H1 (cell line): Measurements from ENCODE around the gene STK11IP. TPM values are rescaled to one million over a fixed set of nuclear protein-coding genes. Genes with fewer than 3 reads are reported as not detected.

Experiments
- CTCF ChIA-PET: fragments of 300-600 bp; sonication (Branson Sonifier 250); formaldehyde crosslinking; loops from one replicate; lab custom pipeline; 2021; ENCODE audit not compliant: partially characterized antibody; lab: Charles Lee
- POLR2A ChIA-PET: fragments of 300-600 bp; sonication (Branson Sonifier 250); formaldehyde crosslinking; loops from one replicate; lab custom pipeline; 2021; ENCODE audit warnings: inconsistent platforms; ENCODE audit not compliant: partially characterized antibody; lab: Charles Lee
- DNase-seq, 2 experiments: peaks; one replicate each; pipeline versions ENCODE4 v3.0.0 to v3.0.0-alpha.2; 2010 to 2022; ENCODE audit warnings: low spot score in 2 of 2, low read depth in 1 of 2, mixed read lengths in 1 of 2
- FAIRE-seq: peaks from 2 replicates; lab custom pipeline; 2011; peaks lifted over from hg19 to GRCh38; lab: Jason Lieb, UNC
- H2AFZ ChIP-seq: 2 replicates; pipeline ENCODE4 v1.8.1; 2012; ENCODE audit warnings: low read length, inconsistent platforms
- H2AK5ac ChIP-seq: 2 replicates; pipeline ENCODE4 v1.6.1; 2013; ENCODE audit warnings: low read depth, low read length
- H2BK120ac ChIP-seq: replicated peaks from 2 replicates; pipeline ENCODE3; 2013; ENCODE audit warnings: low read depth, low read length, inconsistent platforms
- H2BK12ac ChIP-seq: 2 replicates; pipeline ENCODE4 v1.6.1; 2013; ENCODE audit warnings: low read depth, low read length
- H2BK15ac ChIP-seq: 2 replicates; pipeline ENCODE4 v1.6.1; 2013; ENCODE audit warnings: low read length
- H2BK20ac ChIP-seq: 2 replicates; pipeline ENCODE4 v1.6.1; 2013; ENCODE audit warnings: low read length
- H2BK5ac ChIP-seq: 2 replicates; pipeline ENCODE4 v1.6.1; 2013; ENCODE audit warnings: low read depth, low read length
- H3K14ac ChIP-seq: 2 replicates; pipeline ENCODE4 v1.6.1; 2013; ENCODE audit warnings: inconsistent platforms; ENCODE audit not compliant: insufficient read length
- H3K18ac ChIP-seq: 2 replicates; pipeline ENCODE4 v1.6.1; 2013; ENCODE audit warnings: low read length; ENCODE audit errors: extremely low read depth
- H3K23ac ChIP-seq: 2 replicates; pipeline ENCODE4 v1.6.1; 2013; ENCODE audit warnings: inconsistent platforms; ENCODE audit not compliant: insufficient read length
- H3K23me2 ChIP-seq: 2 replicates; pipeline ENCODE4 v1.6.1; 2013; ENCODE audit warnings: low read depth, low read length
- H3K27ac ChIP-seq: 2 replicates; pipeline ENCODE4 v1.6.1; 2011; ENCODE audit warnings: low read depth, low read length, inconsistent platforms
- H3K27me3 ChIP-seq, 4 experiments: replicated peaks in 1 of 4; 1 replicate in 1 of 4; 2 replicates in 3 of 4; pipeline versions ENCODE4 v1.6.1 to v1.8.1; 2011 to 2013; ENCODE audit warnings: low read length in 3 of 4, mild to moderate bottlenecking in 3 of 4, inconsistent platforms in 2 of 4, mixed read lengths in 2 of 4, moderate library complexity in 1 of 4; ENCODE audit not compliant: control insufficient read depth in 3 of 4, insufficient read depth in 3 of 4; ENCODE audit errors: extremely low read depth in 1 of 4
- H3K36me3 ChIP-seq, 4 experiments: 2 replicates each; pipeline versions ENCODE4 v1.6.1 to v1.8.1; 2011 to 2013; ENCODE audit warnings: mild to moderate bottlenecking in 4 of 4, low read length in 3 of 4, moderate library complexity in 2 of 4, control low read depth in 1 of 4, inconsistent platforms in 1 of 4; ENCODE audit not compliant: insufficient read depth in 4 of 4, control insufficient read depth in 2 of 4
- H3K4ac ChIP-seq: replicated peaks from 2 replicates; pipeline ENCODE3; 2013; ENCODE audit warnings: low read length, low read depth, mixed read lengths, inconsistent platforms; ENCODE audit not compliant: insufficient read length
- H3K4me1 ChIP-seq, 4 experiments: replicated peaks in 1 of 4; 1 replicate in 1 of 4; 2 replicates in 3 of 4; pipeline versions ENCODE4 v1.6.1 to v1.8.1; 2011 to 2013; ENCODE audit warnings: low read length in 3 of 4, inconsistent platforms in 2 of 4, mixed read lengths in 1 of 4; ENCODE audit not compliant: insufficient read depth in 4 of 4, control insufficient read depth in 3 of 4
- H3K4me2 ChIP-seq, 2 experiments: 2 replicates each; pipeline versions ENCODE4 v1.6.1 to v1.8.1; 2011 to 2013; ENCODE audit warnings: low read depth in 2 of 2, low read length in 2 of 2, control low read depth in 1 of 2, inconsistent platforms in 1 of 2, mild to moderate bottlenecking in 1 of 2; ENCODE audit not compliant: insufficient read depth in 1 of 2
- H3K4me3 ChIP-seq, 4 experiments: fragments of 200-600, 300-600 bp in 1 of 4; sonication (generic), shearing (Covaris generic), sonication (Bioruptor Twin) in 1 of 4; 2 replicates each; pipeline versions ENCODE4 v1.5.1 to v1.8.1; 2011 to 2016; ENCODE audit warnings: low read length in 4 of 4, low read depth in 3 of 4, control low read depth in 2 of 4, inconsistent platforms in 2 of 4, mild to moderate bottlenecking in 2 of 4, mixed read lengths in 1 of 4, moderate library complexity in 1 of 4; ENCODE audit not compliant: insufficient read depth in 2 of 4; ENCODE audit errors: extremely low read depth in 1 of 4
- H3K56ac ChIP-seq: replicated peaks from 2 replicates; pipeline ENCODE3; 2013; ENCODE audit warnings: low read depth, mild to moderate bottlenecking, mixed read lengths, low read length, inconsistent platforms; ENCODE audit not compliant: insufficient read length
- H3K79me1 ChIP-seq: 2 replicates; pipeline ENCODE4 v1.6.1; 2013; ENCODE audit warnings: low read depth, low read length, control low read depth
- H3K79me2 ChIP-seq, 2 experiments: 2 replicates each; pipeline versions ENCODE4 v1.6.1 to v1.8.1; 2012 to 2013; ENCODE audit warnings: low read length in 2 of 2, mild to moderate bottlenecking in 2 of 2, inconsistent platforms in 1 of 2; ENCODE audit not compliant: insufficient read depth in 2 of 2, control insufficient read depth in 1 of 2
- H3K9ac ChIP-seq, 4 experiments: replicated peaks in 1 of 4; 1 replicate in 1 of 4; 2 replicates in 3 of 4; pipeline versions ENCODE4 v1.6.1 to v1.8.1; 2011 to 2013; ENCODE audit warnings: low read depth in 3 of 4, low read length in 3 of 4, control low read depth in 2 of 4, mild to moderate bottlenecking in 2 of 4, moderate library complexity in 2 of 4, inconsistent platforms in 1 of 4; ENCODE audit errors: extremely low read depth in 1 of 4
- H3K9me3 ChIP-seq, 2 experiments: 2 replicates each; pipeline versions ENCODE4 v1.6.1 to v1.8.1; 2012 to 2013; ENCODE audit warnings: mild to moderate bottlenecking in 2 of 2, moderate library complexity in 2 of 2, control low read depth in 1 of 2, inconsistent platforms in 1 of 2, low read depth in 1 of 2, low read length in 1 of 2, mixed read lengths in 1 of 2; ENCODE audit not compliant: insufficient read depth in 2 of 2
- H4K20me1 ChIP-seq, 2 experiments: replicated peaks in 1 of 2; 2 replicates each; pipeline versions ENCODE3 to v1.8.1; 2011 to 2013; ENCODE audit warnings: inconsistent platforms in 2 of 2, low read length in 2 of 2, mild to moderate bottlenecking in 1 of 2; ENCODE audit not compliant: insufficient read depth in 2 of 2, control insufficient read depth in 1 of 2
- H4K5ac ChIP-seq: 2 replicates; pipeline ENCODE4 v1.6.1; 2013; ENCODE audit warnings: low read length, low read depth, mixed read lengths, inconsistent platforms; ENCODE audit not compliant: insufficient read length
- H4K8ac ChIP-seq: 2 replicates; pipeline ENCODE4 v1.8.0; 2013; ENCODE audit warnings: mild to moderate bottlenecking, moderate library complexity, low read length, inconsistent platforms; ENCODE audit not compliant: insufficient read depth; ENCODE audit errors: extremely low read depth
- H4K91ac ChIP-seq: replicated peaks from 2 replicates; pipeline ENCODE3; 2013; ENCODE audit warnings: low read length, mixed read lengths, inconsistent platforms; ENCODE audit not compliant: insufficient read length
- BACH1 ChIP-seq: IDR thresholded peaks from 2 replicates; pipeline ENCODE4 v1.6.1; 2012; ENCODE audit warnings: low read length, improper control_type of control experiment
- CEBPB ChIP-seq: IDR thresholded peaks from 2 replicates; pipeline ENCODE4 v1.6.1; 2012; ENCODE audit warnings: low read depth, low read length
- CHD2 ChIP-seq: IDR thresholded peaks from 2 replicates; pipeline ENCODE4 v1.6.1; 2012; ENCODE audit warnings: low read length, improper control_type of control experiment
- JUN ChIP-seq: IDR thresholded peaks from 2 replicates; pipeline ENCODE4 v1.6.1; 2011; ENCODE audit warnings: low read depth, mild to moderate bottlenecking, improper control_type of control experiment, low read length
- MAFK ChIP-seq: IDR thresholded peaks from 2 replicates; pipeline ENCODE4 v1.6.1; 2012; ENCODE audit warnings: low read depth, mild to moderate bottlenecking, improper control_type of control experiment, low read length
- POLR2A ChIP-seq, 2 experiments: IDR thresholded peaks; 1 replicate in 1 of 2; 2 replicates in 1 of 2; pipeline ENCODE4 v1.6.1; 2011; ENCODE audit warnings: low read depth in 2 of 2, low read length in 2 of 2, mild to moderate bottlenecking in 2 of 2; ENCODE audit errors: control extremely low read depth in 1 of 2
- SAP30 ChIP-seq: fragments of 300-600 bp; sonication (generic); IDR thresholded peaks from 2 replicates; pipeline ENCODE4 v1.7.1; 2012; ENCODE audit warnings: low read length, moderate library complexity, mild to moderate bottlenecking, inconsistent platforms; ENCODE audit not compliant: insufficient read depth, insufficient replicate concordance
- WGBS, 2 experiments: shearing (Covaris generic) in 1 of 2; methylation state at CpG; one replicate each; pipeline versions ENCODE4 v1.1.6 to v1.1.7; 2013 to 2015; ENCODE audit warnings: low lambda C conversion rate in 2 of 2, mixed read lengths in 2 of 2, inconsistent platforms in 1 of 2, low coverage in 1 of 2, missing lambda C conversion rate in 1 of 2; ENCODE audit not compliant: insufficient replicate concordance in 2 of 2, insufficient coverage in 1 of 2, insufficient read length in 1 of 2; ENCODE audit errors: extremely low coverage in 1 of 2, missing lambda C conversion rate in 1 of 2; 5-methylcytosine and 5-hydroxymethylcytosine counted together
- polyA plus RNA-seq, 7 experiments: library from polyadenylated mRNA; depleted of rRNA in 3 of 7; stranded (reverse) in 5 of 7; unstranded in 2 of 7; fragments of >200 nt in 5 of 7; fragments of 200-250 nt in 2 of 7; gene quantifications; 1 replicate in 5 of 7; 2 replicates in 1 of 7; 4 replicates in 1 of 7; pipeline versions ENCODE4 v1.2.1 to v1.2.3, GENCODE V29; 2011 to 2013; ENCODE audit warnings: missing spikeins in 2 of 7, mixed read lengths in 2 of 7
- total RNA-seq: library from RNA; stranded (reverse); fragmentation: NEBNext Ultra II Directional; extraction: Animal tissue kit (Norgen Biotek cat#: 25700); gene quantifications from 2 replicates; pipeline ENCODE4 v1.2.1, GENCODE V29; 2021

The STK11IP gene
- total and polyA plus RNA-seq, 2 of the 8 experiments (the other 6 are each of a cell fraction or from before 2014, with no cell fraction given), result 18.5 to 29.6 TPM

DNA sequence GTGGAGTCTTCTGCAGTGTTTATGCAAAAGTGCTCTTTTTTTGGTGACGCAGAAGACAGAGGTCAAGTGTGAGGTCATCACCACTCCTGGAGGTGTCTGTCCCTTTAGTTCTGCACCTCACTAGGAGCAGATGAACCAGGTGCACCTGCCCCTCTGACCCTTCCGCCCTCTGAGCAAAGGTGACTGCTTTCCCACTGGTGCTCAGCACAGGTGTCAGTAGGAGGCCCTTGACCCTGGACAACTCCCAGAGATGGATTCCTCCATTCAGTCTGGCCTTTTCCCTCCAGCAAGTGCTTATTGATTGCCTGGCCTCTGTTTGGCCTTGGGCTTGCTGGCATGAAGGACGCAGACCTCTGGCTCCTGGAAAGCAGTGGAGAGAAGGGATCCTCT lies 21.1 kb downstream of the STK11IP start:
- Histone ChIP-seq H3K36me3 (peaks cover 0 to 6% (median 0%) of the 10 kb centered on the region in 4 experiments; a peak in 3 of 8 replicates), H3K9ac (no peak overlapping the region), H4K91ac (no peak overlapping the region), H3K27ac (no peak overlapping the region), H3K56ac (no peak overlapping the region), H3K9me3 (no peaks in the 10 kb centered on the region), H3K27me3 (no peaks in the 10 kb centered on the region), H4K20me1 (no peaks in the 10 kb centered on the region), H3K79me1 (no peaks in the 10 kb centered on the region), H2BK15ac (no peak overlapping the region), H2BK5ac (no peak overlapping the region), H2BK12ac (no peak overlapping the region; the same call in 1 of the 2 replicates), H3K18ac (no peak overlapping the region), H4K5ac (no peak overlapping the region), H3K4me1 (no peaks in the 10 kb centered on the region), H3K4ac (no peak overlapping the region), H2BK120ac (no peak overlapping the region), H2AK5ac (0 out of 2 replicates have a peak overlapping the region, but pooled peaks have one; percentile 42), H2AFZ (no peak overlapping the region), H3K79me2 (no peaks in the 10 kb centered on the region), H3K23me2 (no peaks in the 10 kb centered on the region), H3K23ac (no peak overlapping the region), H3K4me3 (no peak overlapping the region), H3K14ac (no peak overlapping the region), H2BK20ac (no peak overlapping the region), H4K8ac (peak overlapping the region; percentile 29; the same call in 1 of the 2 replicates), H3K4me2 (no peak overlapping the region)
- 87% methylated on average over 3 of the region's 3 CpGs; no CpG with 5 or more reads in 1 of the 2 experiments for WGBS, 2 experiments
- ChIA-PET POLR2A (no interaction called here), CTCF (interaction anchor here (0.6 to 18.7 kb wide), 23 partner anchors 8 to 458 kb away, joined by 3 to 356 read pairs (median 4); partner anchors contain the start of genes ASIC4, CHPF, NHEJ1 and SLC4A3)
- DNase-seq, result no peak
- FAIRE-seq, result no peak
- TF ChIP-seq JUN (no peak), MAFK (no peak), POLR2A (IDR thresholded peaks at IDR 0.05; ENCODE audit: control extremely low read depth in 1 of 2, low read depth in 2 of 2, low read length in 2 of 2) (no peak), BACH1 (no peak), CHD2 (no peak), CEBPB (no peak), SAP30 (no peak)
